ENCODE measurements around the gene DPYSL3.

Gene DPYSL3

DNA sequence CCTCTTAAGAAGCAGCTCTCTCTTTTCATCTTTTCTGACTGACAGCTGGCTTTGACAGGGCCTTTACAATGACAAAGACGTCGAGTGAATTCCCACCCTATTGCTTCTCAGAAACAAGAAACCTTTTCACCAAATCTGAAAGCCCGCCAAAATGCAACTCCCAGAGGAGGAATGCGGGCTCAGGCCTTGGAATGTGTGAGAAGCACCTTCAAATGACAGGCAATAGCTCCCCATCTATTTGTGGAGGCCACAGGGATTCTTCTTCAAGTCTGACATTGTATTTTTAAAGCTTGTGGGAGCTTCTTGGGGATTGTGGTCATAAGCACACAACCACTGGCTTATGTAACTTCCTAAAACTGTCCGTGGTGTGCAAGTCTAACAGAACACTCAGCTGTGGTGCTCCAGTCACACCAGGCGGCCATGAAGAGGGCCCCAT, 72.7 kb downstream of the DPYSL3 start:
- no peak for DNase-seq (ENCODE audit: low read depth)

- no peak for DNase-seq (ENCODE audit: low read depth)
These were observed 73.3 kb downstream of the DPYSL3 start for GRCh38 chr5:147436596-147436995.

DNA sequence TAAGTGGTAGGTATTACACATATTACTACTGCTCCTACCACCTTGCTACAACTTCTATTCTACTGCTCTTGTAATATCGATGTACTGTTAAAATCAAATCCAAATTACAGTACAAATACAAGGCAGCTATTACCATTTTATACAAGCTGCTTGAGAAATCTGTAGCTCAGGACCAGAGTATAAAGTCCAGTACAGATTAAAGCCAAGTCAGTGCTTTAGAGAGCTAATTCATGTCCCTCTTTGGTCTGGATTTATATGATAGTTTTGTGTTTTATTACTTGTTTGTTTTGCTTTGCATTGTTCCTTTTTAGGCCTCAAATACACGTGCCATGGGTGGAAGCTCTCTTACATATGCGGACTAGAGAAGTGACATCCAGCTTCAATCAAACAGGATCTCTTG, 75.8 kb downstream of the DPYSL3 start:
- no peak for DNase-seq (ENCODE audit: low read depth)

- no peak for DNase-seq (ENCODE audit: low read depth)
These were observed 77.5 kb downstream of the DPYSL3 start for GRCh38 chr5:147432323-147432722.

GRCh38 chr5:147431586-147431985, 78.3 kb downstream of the DPYSL3 start:
- no peak for DNase-seq (ENCODE audit: low read depth)

DNA sequence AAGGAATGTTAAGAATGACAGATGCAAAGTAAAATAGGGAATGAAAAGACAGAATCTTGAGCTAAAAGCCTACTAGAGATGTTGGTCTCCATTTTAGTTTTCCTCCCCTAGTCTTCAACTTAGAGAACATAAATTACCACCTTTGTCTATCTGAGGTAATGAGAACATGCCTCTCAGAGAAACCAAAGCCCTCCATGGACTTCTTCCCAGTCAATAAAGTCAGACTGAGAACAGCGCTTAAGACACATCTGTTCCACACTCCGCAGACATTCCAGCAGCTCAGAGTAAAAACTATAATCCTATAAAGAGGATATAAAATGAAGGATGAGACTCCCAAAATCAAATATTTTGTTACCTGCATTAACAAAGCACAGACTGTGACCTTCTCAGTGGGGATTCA, 79.2 kb downstream of the DPYSL3 start:
- no peak for DNase-seq (ENCODE audit: low read depth)

- peak; percentile 30 for DNase-seq (ENCODE audit: low read depth)
These were observed 82.1 kb downstream of the DPYSL3 start for GRCh38 chr5:147427521-147428401.

GRCh38 chr5:147426640-147427327, 83.1 kb downstream of the DPYSL3 start:
- DNase-seq (ENCODE audit: low read depth), result no peak

DNA sequence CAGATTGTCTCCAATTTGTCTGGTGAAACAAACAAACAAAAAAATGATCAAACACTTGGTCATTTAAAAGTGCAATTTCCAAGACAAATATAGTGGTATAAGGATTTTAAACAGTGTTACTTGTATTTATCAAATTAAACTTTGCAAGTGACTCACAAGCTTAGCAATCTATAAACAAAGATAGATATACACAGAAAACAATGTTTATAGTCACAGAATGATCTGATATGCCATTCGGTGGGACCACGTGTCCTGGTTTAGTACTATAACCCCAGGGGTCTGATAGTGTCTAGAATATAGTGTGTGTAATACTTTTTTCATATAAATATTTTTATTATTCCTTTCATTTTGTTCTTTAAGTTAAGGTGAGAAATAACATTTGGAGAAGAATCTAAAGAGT, 91.3 kb downstream of the DPYSL3 start:
- DNase-seq (ENCODE audit: low read depth), result no peak

- peak; percentile 85 for DNase-seq (ENCODE audit: low read depth)
These were observed 92.6 kb downstream of the DPYSL3 start for GRCh38 chr5:147417135-147417813.

- DNase-seq (ENCODE audit: low read depth), result no peak
These were observed 94.2 kb downstream of the DPYSL3 start for GRCh38 chr5:147415651-147416050.

DNA sequence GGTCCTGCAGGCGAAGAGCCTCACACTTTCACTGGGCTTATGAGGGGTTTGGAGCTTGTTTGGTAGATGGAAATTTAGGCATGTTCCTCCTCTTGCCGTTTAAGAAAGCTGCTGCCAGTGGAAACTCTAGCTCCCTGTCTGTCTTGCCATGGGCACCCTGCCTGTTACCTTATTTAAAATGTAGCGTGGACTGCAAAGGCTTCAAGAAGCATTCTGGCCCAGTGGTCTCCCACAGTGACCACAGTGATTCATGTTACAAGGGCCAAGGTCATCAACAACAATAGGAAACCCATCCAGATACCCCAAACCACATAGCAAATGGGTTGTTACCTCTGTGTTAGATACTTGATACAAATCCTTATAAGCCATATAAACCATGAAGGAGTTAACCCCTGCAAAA, 96.6 kb downstream of the DPYSL3 start:
- DNase-seq (ENCODE audit: low read depth), result no peak

- no peak for DNase-seq (ENCODE audit: low read depth)
These were observed 97.3 kb downstream of the DPYSL3 start for GRCh38 chr5:147412561-147412960.

DNA sequence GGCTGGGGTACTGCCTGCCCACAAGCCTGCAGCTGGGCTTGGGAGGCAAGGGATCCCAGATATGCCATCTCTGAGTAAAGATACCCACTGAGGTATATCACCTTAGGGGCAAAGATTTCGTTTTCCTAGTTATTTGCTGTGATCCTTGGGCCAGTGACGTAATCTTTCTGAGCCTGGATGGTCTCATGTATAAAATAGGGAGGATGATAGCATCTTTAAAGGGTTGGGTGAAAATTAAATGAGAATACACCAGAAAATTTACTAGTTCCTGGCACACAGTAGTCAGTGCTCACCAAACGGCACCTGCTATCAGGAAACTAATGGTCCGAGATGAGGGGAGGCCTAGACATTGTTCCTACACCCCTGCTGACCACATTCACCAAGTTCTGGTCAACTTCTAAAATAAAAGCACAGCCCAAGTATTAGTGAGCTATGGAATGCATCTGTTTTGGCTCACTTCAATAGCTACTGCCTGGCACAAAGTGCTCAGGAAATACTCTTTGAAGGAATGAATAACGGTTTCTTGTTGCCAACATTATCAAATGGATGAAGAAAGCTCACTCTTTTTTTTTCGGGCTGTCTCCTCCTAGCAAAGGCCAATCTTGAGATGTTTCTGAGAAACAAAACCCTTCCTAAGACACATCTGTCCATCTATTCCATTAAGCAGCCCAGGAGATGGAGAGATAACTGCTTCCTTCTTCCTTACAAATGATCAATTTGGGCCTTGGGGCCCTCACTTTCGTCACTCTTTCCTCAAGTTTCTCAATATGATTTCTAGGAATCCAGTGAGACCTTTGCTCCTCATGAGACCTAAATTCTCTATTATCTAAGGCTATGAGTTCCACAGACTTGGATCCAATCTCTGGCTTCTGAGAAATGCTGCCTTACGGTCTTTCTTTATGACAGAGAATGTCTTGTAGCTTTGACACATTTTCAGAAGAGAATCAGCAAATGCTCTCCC, 98.2 kb downstream of the DPYSL3 start:
- no peak for DNase-seq (ENCODE audit: low read depth)

- no peak for DNase-seq (ENCODE audit: low read depth)
These were observed 99.1 kb downstream of the DPYSL3 start for GRCh38 chr5:147410496-147411358.

DNA sequence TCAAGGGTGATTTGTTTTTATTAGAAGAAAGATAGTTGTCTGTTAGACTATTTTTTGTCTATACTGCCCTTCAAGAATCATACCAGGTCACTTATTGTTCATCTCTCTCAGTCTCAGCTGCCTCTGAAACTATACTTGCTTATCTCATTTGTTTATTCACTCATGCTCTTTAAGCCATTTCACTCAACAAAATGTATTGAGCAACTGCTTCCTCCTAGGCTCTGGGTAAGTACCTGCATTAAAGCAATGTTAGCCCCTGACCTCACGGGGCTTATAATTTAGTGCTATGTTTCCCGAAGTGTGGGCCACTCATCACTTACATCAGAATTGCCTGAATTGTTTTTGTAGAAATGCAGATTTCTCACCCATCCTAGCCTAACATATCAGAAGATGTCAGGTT, 100.9 kb downstream of the DPYSL3 start:
- DNase-seq (ENCODE audit: low read depth), result no peak

- peak; percentile 24 for DNase-seq (ENCODE audit: low read depth)
These were observed 102.7 kb downstream of the DPYSL3 start for GRCh38 chr5:147407094-147407681.

DNA sequence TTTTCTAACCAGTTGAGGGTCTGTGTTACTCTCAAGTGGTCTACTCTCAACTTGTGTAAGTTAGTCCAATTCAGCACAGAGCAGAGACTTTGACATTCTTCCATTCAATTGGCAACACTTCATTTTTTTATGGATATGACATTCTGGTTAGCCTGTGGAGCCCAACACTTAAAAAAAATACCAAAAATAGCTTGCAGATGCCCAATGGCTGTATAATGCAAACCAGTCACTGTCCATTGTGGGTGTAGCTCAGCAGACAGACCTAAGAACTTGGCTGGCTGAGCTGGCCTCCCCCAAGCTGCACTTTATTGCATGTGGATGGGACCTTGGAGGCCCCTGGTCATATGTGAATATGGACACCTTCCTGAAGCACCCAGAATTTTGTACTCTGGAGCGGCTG, 103.2 kb downstream of the DPYSL3 start:
- DNase-seq (ENCODE audit: low read depth), result no peak

DNA sequence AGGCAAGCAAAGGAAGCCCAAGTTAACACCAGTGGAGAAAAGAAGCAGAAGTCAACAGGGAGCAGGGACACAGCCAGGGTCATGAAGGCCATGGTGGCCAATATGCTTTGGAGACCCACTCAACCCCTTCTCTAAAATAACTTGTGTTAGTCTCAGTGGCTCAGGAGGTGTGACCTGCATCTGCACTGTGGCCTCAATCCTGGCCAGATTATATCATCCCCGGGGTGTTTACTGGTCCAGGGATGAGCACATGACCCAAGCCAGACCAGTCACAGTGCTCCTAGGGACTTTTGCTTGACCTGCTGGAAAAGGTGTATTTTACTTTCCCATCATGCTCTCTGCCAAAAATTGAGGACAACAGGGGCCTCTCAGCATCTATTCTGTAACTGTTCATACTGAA, 105.2 kb downstream of the DPYSL3 start:
- DNase-seq (ENCODE audit: low read depth), result no peak
